Mesenchymal stem cell (in vitro differentiated cells and primary cell): ENCODE measurements around the gene CCDC24.

Experiments used
- DNase-seq: peaks from one replicate; pipeline ENCODE4 v3.0.0-alpha.2; 2013
- H2AFZ ChIP-seq: one replicate; pipeline ENCODE4 v1.6.1; 2013; ENCODE audit warnings: low read depth, mild to moderate bottlenecking, control low read depth, inconsistent platforms, low read length, moderate library complexity
- H2AK5ac ChIP-seq: 2 replicates; pipeline ENCODE4 v1.6.1; 2013; ENCODE audit warnings: low read length, moderate library complexity, mild to moderate bottlenecking, inconsistent platforms; ENCODE audit not compliant: severe bottlenecking
- H2BK120ac ChIP-seq: one replicate; pipeline ENCODE4 v1.6.1; 2013; ENCODE audit warnings: low read depth, mild to moderate bottlenecking, inconsistent platforms, low read length, moderate library complexity
- H2BK12ac ChIP-seq, 2 experiments: one replicate each; pipeline ENCODE4 v1.6.1; 2013; ENCODE audit warnings: inconsistent platforms in 2 of 2, low read length in 2 of 2, mild to moderate bottlenecking in 2 of 2, moderate library complexity in 2 of 2, control low read depth in 1 of 2
- H2BK15ac ChIP-seq: one replicate; pipeline ENCODE4 v1.6.1; 2013; ENCODE audit warnings: mild to moderate bottlenecking, low read depth, inconsistent platforms; ENCODE audit not compliant: poor library complexity, severe bottlenecking
- H2BK5ac ChIP-seq: 2 replicates; pipeline ENCODE4 v1.6.1; 2013; ENCODE audit warnings: low read depth, mild to moderate bottlenecking, low read length, control low read depth, inconsistent platforms; ENCODE audit not compliant: poor library complexity, severe bottlenecking
- H3K14ac ChIP-seq, 2 experiments: one replicate each; pipeline ENCODE4 v1.6.1; 2013; ENCODE audit warnings: inconsistent platforms in 2 of 2, low read length in 2 of 2, control low read depth in 1 of 2, mild to moderate bottlenecking in 1 of 2, moderate library complexity in 1 of 2
- H3K18ac ChIP-seq, 2 experiments: one replicate each; pipeline ENCODE4 v1.6.1; 2013; ENCODE audit warnings: inconsistent platforms in 2 of 2, low read length in 2 of 2, control low read depth in 1 of 2, low read depth in 1 of 2, mild to moderate bottlenecking in 1 of 2
- H3K23ac ChIP-seq, 2 experiments: one replicate each; pipeline ENCODE4 v1.6.1; 2013; ENCODE audit warnings: inconsistent platforms in 2 of 2, low read length in 2 of 2, mild to moderate bottlenecking in 2 of 2, moderate library complexity in 2 of 2, control low read depth in 1 of 2
- H3K27ac ChIP-seq: 2 replicates; pipeline ENCODE4 v1.5.1; 2013; ENCODE audit warnings: mild to moderate bottlenecking, moderate library complexity, low read length, control low read depth, inconsistent platforms; ENCODE audit not compliant: poor library complexity, severe bottlenecking
- H3K27me3 ChIP-seq, 2 experiments: 2 replicates each; pipeline versions ENCODE4 v1.6.1 to v1.7.0; 2013; ENCODE audit warnings: low read length in 2 of 2, mild to moderate bottlenecking in 2 of 2, moderate library complexity in 2 of 2, control low read depth in 1 of 2, inconsistent platforms in 1 of 2; ENCODE audit not compliant: control insufficient read depth in 1 of 2, insufficient read depth in 1 of 2
- H3K36me3 ChIP-seq, 2 experiments: 2 replicates each; pipeline versions ENCODE4 v1.6.1 to v1.7.0; 2013; ENCODE audit warnings: low read length in 2 of 2, control low read depth in 1 of 2, inconsistent platforms in 1 of 2, low read depth in 1 of 2, mild to moderate bottlenecking in 1 of 2; ENCODE audit not compliant: insufficient read depth in 2 of 2, control insufficient read depth in 1 of 2
- H3K4ac ChIP-seq, 2 experiments: one replicate each; pipeline ENCODE4 v1.6.1; 2013; ENCODE audit warnings: inconsistent platforms in 2 of 2, low read length in 2 of 2, mild to moderate bottlenecking in 2 of 2, moderate library complexity in 2 of 2, control low read depth in 1 of 2, low read depth in 1 of 2
- H3K4me1 ChIP-seq: 2 replicates; pipeline ENCODE4 v1.6.1; 2013; ENCODE audit warnings: low read depth, low read length, control low read depth; ENCODE audit not compliant: control insufficient read depth, insufficient read depth
- H3K4me2 ChIP-seq: 2 replicates; pipeline ENCODE4 v1.6.1; 2013; ENCODE audit warnings: low read length, mild to moderate bottlenecking, inconsistent platforms; ENCODE audit not compliant: poor library complexity, severe bottlenecking
- H3K4me3 ChIP-seq, 2 experiments: 2 replicates each; pipeline versions ENCODE4 v1.5.1 to v1.7.0; 2013; ENCODE audit warnings: low read length in 2 of 2, mild to moderate bottlenecking in 2 of 2, control low read depth in 1 of 2, low read depth in 1 of 2; ENCODE audit not compliant: insufficient read depth in 1 of 2
- H3K79me1 ChIP-seq: replicated peaks from 2 replicates; pipeline ENCODE4 v1.6.1; 2013; ENCODE audit warnings: mild to moderate bottlenecking, control low read depth, low read length, inconsistent platforms; ENCODE audit not compliant: poor library complexity, severe bottlenecking
- H3K9ac ChIP-seq: 2 replicates; pipeline ENCODE4 v1.7.0; 2013; ENCODE audit warnings: mild to moderate bottlenecking, low read length, moderate library complexity
- H3K9me3 ChIP-seq: 2 replicates; pipeline ENCODE4 v1.7.0; 2013; ENCODE audit warnings: mild to moderate bottlenecking, low read length; ENCODE audit not compliant: control insufficient read depth
- H4K8ac ChIP-seq: one replicate; pipeline ENCODE4 v1.6.1; 2013; ENCODE audit warnings: inconsistent platforms, mild to moderate bottlenecking, low read length, moderate library complexity
- H4K91ac ChIP-seq: one replicate; pipeline ENCODE4 v1.6.1; 2013; ENCODE audit warnings: mild to moderate bottlenecking, low read length, inconsistent platforms
- WGBS: methylation state at CpG from one replicate; pipeline ENCODE4 v1.1.7; 2013; ENCODE audit warnings: mixed read lengths; 5-methylcytosine and 5-hydroxymethylcytosine counted together

The CCDC24 gene

DNA sequence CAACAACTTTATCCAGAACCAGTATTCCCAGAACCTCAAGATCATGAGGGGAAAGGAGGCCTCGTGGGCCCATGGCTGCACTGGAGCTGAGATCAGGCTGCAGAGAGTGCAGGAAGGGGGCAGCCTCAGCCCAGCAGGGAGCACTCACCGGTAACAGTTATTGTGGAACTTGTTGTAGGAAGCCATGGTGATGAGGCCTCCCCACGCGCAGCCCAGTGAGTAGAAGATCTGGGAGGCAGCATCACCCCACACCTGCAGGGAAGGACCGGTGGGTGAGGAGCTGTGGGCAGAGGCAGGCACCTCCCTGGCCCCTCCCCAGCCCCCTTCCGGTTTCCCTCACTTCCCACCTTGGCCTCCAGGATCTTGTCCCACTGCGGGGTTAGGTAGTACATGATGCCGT lies 10.8 kb downstream of the CCDC24 start:
- Histone ChIP-seq H3K9ac (no peak overlapping the region), H2BK5ac (no peak overlapping the region), H2AK5ac (no peak overlapping the region), H4K8ac (no peak overlapping the region), H3K36me3 (peaks cover 0 to 48% of the 10 kb centered on the region in 2 experiments), H2BK15ac (no peak overlapping the region), H3K14ac (no peak overlapping the region), H4K91ac (no peak overlapping the region), H2BK120ac (no peak overlapping the region), H3K9me3 (no peaks in the 10 kb centered on the region), H3K4me3 (no peak overlapping the region), H3K27me3 (no peaks in the 10 kb centered on the region), H3K23ac (no peak overlapping the region), H3K79me1 (no peaks in the 10 kb centered on the region), H2AFZ (no peak overlapping the region), H3K18ac (no peak overlapping the region), H3K4me2 (no peak overlapping the region), H3K4ac (no peak overlapping the region), H3K4me1 (no peaks in the 10 kb centered on the region), H2BK12ac (no peak overlapping the region), H3K27ac (no peak overlapping the region)
- no peak for DNase-seq
- WGBS = 97% methylated on average over 8 of the region's 8 CpGs

DNA sequence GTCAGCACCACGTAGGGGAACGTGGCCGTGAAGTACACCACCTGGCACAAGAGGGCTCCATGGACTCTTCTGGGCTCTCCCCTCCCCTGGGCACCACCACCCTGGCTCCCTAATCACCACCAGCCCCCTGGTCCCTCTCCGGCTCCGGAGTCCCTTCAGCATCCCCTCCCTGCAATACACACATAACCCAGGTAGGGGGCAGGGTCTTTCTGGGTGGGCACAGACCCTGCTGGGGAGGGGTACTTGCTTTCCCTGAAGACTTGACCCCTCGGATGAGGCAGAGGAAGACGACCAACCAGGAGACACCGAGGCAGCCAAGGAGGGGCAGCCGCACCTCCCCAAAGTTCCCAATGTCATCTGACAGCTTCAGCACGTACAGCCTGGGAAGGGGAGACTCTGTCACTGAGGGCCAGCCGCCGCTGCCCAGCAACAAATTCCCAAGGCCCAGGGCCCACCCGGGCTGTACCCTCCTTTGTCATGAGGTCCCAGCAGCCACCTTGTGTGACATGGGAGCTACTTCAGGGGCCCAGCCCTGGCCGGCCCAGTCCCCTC lies 11.3 kb downstream of the CCDC24 start:
- H2AFZ ChIP-seq = no peak overlapping the region
- no peaks in the 10 kb centered on the region for H3K79me1 ChIP-seq
- H2BK5ac ChIP-seq = no peak overlapping the region
- no peak overlapping the region for H3K4me2 ChIP-seq
- no peak overlapping the region for H2BK12ac ChIP-seq
- no peak overlapping the region for H3K23ac ChIP-seq
- no peak overlapping the region for H3K4ac ChIP-seq
- DNase-seq = no peak
- H3K18ac ChIP-seq = no peak overlapping the region
- no peak overlapping the region for H2BK120ac ChIP-seq
- 90% methylated on average over 13 of the region's 14 CpGs for WGBS
- no peaks in the 10 kb centered on the region for H3K9me3 ChIP-seq
- H3K4me1 ChIP-seq = no peaks in the 10 kb centered on the region
- no peak overlapping the region for H2BK15ac ChIP-seq
- peak overlapping the region; percentile 5 for H4K91ac ChIP-seq
- H3K9ac ChIP-seq = no peak overlapping the region
- H3K14ac ChIP-seq = no peak overlapping the region
- H3K36me3 ChIP-seq = peaks cover 0 to 43% of the 10 kb centered on the region in 2 experiments
- no peaks in the 10 kb centered on the region for H3K27me3 ChIP-seq
- H3K27ac ChIP-seq = no peak overlapping the region
- H3K4me3 ChIP-seq = no peak overlapping the region
- H4K8ac ChIP-seq = no peak overlapping the region
- no peak overlapping the region for H2AK5ac ChIP-seq

DNA sequence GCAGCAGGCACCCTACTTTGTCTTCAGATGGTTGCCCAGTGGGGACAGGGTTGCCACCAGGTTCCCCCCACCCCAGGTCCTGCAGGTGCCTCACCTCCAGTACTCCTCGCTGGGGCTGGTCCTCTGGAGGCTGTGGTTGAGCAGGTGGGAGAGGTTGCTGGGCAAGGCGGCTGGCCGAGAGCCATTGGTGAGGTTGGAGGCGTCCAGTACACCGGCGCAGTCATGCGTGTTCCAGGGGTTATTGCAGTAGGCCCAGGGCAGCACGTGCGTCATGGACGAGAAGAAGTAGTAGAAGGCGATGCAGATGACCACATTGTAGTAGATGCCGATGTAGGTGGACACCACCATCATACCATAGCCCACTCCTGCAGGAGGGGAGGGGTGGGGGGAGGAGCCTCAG lies 16.9 kb downstream of the CCDC24 start:
- H3K27me3 ChIP-seq = no peaks in the 10 kb centered on the region
- H4K8ac ChIP-seq = no peak overlapping the region

DNA sequence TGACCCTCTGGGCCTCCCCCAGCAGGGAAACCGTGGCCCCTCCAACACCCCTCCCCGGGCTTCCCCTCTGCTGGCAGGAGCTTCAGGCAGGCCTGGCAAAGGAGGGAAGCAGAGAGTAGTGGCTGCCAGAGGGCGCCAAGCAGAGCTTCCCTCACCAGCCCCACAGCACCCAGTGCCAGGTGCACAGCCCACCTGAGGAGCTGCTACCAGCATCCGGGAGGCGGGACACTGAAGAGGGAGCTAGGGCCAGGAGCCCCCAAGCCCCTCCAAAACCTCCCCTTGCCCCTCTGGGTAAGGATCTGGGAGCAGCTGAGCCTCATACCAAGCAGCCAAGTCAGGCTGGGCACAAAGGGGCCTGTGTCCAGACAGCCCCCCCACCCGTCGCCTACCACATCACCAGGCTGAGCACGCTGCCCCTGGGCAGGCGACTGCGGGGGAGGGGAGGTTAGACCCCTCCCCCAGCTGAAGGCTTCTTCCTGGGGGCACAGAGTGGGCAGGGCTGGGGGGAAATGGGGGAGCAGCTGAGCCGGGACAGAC lies 19.6 kb downstream of the CCDC24 start:
- Histone ChIP-seq H2AFZ (no peak overlapping the region), H2BK12ac (no peak overlapping the region), H3K4me3 (no peak overlapping the region), H3K14ac (no peak overlapping the region), H3K23ac (no peak overlapping the region), H3K27ac (no peak overlapping the region), H2BK120ac (no peak overlapping the region), H3K36me3 (peaks cover 0 to 26% of the 10 kb centered on the region in 2 experiments), H2BK15ac (no peak overlapping the region), H3K18ac (no peak overlapping the region), H3K27me3 (no peaks in the 10 kb centered on the region), H3K4me2 (no peak overlapping the region), H2AK5ac (no peak overlapping the region), H3K9me3 (no peaks in the 10 kb centered on the region), H2BK5ac (no peak overlapping the region), H3K79me1 (no peaks in the 10 kb centered on the region), H4K8ac (no peak overlapping the region), H3K9ac (no peak overlapping the region), H3K4me1 (no peaks in the 10 kb centered on the region), H4K91ac (no peak overlapping the region), H3K4ac (no peak overlapping the region)
- 94% methylated on average over 10 of the region's 11 CpGs for WGBS
- DNase-seq = no peak

More for the DNA sequence above, 16.9 kb downstream of the CCDC24 start:
- H2BK12ac ChIP-seq = no peak overlapping the region
- H4K91ac ChIP-seq = no peak overlapping the region
- H2BK120ac ChIP-seq = no peak overlapping the region
- no peak overlapping the region for H3K18ac ChIP-seq
- H2AFZ ChIP-seq = no peak overlapping the region
- H3K79me1 ChIP-seq = no peaks in the 10 kb centered on the region
- no peak overlapping the region for H3K4me2 ChIP-seq
- H2BK15ac ChIP-seq = no peak overlapping the region
- peaks cover 0 to 18% of the 10 kb centered on the region in 2 experiments for H3K36me3 ChIP-seq
- peak overlapping the region in 1 of 2 experiments; percentile 42 for H3K23ac ChIP-seq
- DNase-seq = no peak
- H3K27ac ChIP-seq = no peak overlapping the region
- H3K4ac ChIP-seq = no peak overlapping the region
- no peak overlapping the region for H3K9ac ChIP-seq
- no CpG with 5 or more reads among the region's 12 CpGs for WGBS
- H3K14ac ChIP-seq = no peak overlapping the region
- no peaks in the 10 kb centered on the region for H3K9me3 ChIP-seq
- no peak overlapping the region for H2AK5ac ChIP-seq
- no peak overlapping the region for H3K4me3 ChIP-seq
- no peaks in the 10 kb centered on the region for H3K4me1 ChIP-seq
- H2BK5ac ChIP-seq = no peak overlapping the region
